ENCODE measurements around the gene MAP2K5.

MAP2K5 gene

DNA sequence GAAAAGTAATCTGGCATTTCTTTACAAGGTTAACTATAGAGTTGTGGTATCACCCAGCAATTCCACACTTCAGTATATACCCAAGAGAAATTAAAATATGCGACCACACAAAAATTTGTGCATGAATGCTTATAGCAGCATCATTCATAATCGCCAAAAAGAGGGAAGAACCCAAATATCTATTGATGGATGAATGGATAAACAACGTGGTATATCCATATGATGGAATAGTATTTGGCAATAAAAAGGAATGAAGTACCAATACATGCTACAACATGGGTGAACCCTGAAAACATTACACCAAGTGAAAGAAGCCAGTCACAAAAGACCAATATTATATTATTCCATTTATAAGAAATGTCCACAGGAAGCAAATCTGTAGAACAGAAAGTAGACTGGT, 274.2 kb downstream of the MAP2K5 start:
- TF ChIP-seq, protein P1, sequence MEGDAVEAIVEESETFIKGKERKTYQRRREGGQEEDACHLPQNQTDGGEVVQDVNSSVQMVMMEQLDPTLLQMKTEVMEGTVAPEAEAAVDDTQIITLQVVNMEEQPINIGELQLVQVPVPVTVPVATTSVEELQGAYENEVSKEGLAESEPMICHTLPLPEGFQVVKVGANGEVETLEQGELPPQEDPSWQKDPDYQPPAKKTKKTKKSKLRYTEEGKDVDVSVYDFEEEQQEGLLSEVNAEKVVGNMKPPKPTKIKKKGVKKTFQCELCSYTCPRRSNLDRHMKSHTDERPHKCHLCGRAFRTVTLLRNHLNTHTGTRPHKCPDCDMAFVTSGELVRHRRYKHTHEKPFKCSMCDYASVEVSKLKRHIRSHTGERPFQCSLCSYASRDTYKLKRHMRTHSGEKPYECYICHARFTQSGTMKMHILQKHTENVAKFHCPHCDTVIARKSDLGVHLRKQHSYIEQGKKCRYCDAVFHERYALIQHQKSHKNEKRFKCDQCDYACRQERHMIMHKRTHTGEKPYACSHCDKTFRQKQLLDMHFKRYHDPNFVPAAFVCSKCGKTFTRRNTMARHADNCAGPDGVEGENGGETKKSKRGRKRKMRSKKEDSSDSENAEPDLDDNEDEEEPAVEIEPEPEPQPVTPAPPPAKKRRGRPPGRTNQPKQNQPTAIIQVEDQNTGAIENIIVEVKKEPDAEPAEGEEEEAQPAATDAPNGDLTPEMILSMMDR (IDR thresholded peaks at IDR 0.05; ENCODE audit: insufficient read depth, missing control alignments), result no peak
- DNase-seq (ENCODE audit: insufficient read length, low spot score), result no peak

DNA sequence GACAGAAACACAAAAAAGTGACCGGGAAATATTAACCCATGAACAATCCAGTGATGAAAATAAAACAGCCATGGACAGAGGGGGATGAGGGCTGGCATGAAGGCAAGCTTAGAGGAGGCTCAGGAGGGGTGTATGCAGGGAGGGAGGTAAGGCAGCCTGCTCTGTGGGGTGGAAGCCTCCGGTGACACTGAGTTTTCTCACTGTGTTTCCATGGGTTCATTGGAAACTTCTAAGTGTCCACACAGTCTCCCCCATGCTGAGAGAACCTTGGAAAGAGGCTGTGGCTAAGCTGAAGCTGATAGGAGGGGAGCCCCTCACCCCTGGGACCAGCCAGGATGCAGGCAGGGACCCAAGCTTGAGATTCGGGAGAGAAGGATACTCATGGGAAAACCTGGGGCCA, 276.0 kb downstream of the MAP2K5 start:
- DNase-seq (ENCODE audit: insufficient read length, low spot score) (no peak), FAIRE-seq (no peak)
- TF ChIP-seq, protein P1 (IDR thresholded peaks at IDR 0.05; ENCODE audit: insufficient read depth, missing control alignments), result no peak

More for the DNA sequence above, 274.2 kb downstream of the MAP2K5 start:
- no peak for FAIRE-seq

DNA sequence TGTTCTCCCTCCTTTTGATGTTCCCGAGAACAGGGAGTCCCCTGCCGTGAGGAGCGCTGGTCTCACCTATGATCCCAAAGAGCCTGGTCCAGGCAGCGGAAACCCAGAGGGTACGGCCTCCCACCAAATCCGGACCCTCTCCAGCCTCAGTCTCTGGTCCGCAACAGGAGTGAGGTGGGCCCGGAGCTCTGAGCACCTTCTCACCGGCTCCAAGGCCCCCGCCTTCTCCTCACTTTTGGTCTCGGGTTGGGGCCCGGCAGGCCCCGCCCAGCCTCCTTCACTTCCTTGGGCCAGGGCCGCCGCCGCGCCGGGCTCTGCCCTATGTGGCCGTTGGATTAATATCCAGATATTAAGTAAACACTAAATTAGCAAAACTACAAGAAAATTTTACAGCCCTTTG, 277.1 kb downstream of the MAP2K5 start:
- TF ChIP-seq, protein P1 (IDR thresholded peaks at IDR 0.05; ENCODE audit: insufficient read depth, missing control alignments), result no peak
- DNase-seq (ENCODE audit: insufficient read length, low spot score), result no peak
- FAIRE-seq, result no peak

DNA sequence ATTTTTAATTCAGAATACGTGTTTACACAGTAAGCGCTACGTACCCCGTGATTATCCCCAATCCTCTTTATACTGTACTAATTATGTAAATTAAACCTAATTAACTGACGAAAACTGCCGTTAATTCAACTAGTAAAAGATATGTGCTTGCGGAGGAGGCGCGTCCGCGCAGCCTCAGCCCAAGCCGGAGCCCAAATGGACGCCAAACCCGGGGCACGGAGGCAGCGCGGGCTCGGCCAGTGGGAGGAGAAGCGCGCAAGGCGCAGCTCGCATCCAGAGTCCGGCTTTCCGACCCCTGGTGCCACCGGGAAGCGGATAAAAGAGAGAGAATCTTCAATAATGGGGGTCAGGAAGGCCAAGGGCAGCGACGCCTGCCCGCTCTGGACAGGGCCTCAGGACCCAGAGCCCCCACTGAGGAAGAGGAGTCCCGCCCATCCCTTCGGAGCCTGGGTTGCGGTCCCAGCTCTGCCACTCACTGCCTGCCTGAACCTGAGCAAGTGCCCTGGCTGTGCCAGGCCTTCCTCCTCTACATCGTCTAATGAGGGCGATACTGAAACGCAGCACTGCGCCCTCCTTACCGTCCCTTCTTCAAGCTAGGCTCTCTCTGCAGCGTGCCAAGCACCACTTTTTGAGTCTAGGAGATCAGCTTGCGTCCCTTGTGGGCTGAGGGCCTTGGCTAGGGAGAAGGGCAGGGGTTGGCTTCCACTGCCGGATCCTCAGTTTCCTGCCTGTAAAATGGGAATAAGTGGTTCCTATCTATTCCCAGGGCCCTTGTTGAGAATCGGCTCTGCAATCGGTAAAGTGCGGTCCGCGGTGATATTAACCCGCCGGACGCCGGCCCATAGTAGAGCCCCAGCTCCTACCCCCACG, 277.9 kb downstream of the MAP2K5 start:
- DNase-seq (ENCODE audit: insufficient read length, low spot score) (no peak), FAIRE-seq (no peak)
- TF ChIP-seq, protein P1 (IDR thresholded peaks at IDR 0.05; ENCODE audit: insufficient read depth, missing control alignments), result no peak

DNA sequence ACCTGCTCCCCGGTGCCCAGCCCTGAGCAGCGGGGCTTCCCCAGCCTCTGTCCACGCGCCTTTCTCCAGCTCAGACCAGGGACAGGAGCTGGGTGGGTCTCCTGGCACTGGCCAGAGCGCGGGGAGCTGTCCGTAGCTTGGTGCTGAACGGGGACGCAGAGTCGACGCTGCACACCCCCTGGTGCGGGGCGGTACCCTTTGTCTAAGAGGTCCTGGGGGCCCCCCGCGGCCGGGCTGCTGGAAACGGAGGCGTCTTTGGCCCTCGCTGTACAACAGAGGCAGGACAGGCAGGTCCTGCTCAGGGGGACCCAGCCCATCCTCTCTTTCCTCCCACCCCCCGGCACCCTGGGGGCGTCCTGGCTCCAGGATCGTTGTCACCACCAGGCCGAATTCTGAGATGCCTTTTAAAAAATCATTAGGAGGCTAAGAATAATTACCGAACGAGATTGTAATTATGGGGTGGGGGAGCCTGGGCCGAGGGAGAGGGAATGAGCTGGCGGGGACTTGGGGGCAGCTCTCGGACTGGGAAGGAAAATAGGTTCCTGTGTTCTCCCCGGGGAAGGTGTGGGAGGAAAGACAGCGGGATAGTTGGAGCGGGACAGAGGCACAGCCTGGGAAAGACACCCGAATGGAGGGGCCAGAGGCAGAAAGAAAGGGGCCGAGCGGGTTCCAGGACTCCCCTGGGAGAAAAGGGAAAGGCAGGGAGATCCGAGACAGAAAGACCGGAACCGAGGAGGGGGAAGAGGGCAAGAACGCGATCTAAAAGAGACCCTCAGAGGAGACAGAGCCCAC, 278.7 kb downstream of the MAP2K5 start:
- TF ChIP-seq, protein P1 (IDR thresholded peaks at IDR 0.05; ENCODE audit: insufficient read depth, missing control alignments), result no peak
- FAIRE-seq (no peak), DNase-seq (ENCODE audit: insufficient read length, low spot score) (no peak)

DNA sequence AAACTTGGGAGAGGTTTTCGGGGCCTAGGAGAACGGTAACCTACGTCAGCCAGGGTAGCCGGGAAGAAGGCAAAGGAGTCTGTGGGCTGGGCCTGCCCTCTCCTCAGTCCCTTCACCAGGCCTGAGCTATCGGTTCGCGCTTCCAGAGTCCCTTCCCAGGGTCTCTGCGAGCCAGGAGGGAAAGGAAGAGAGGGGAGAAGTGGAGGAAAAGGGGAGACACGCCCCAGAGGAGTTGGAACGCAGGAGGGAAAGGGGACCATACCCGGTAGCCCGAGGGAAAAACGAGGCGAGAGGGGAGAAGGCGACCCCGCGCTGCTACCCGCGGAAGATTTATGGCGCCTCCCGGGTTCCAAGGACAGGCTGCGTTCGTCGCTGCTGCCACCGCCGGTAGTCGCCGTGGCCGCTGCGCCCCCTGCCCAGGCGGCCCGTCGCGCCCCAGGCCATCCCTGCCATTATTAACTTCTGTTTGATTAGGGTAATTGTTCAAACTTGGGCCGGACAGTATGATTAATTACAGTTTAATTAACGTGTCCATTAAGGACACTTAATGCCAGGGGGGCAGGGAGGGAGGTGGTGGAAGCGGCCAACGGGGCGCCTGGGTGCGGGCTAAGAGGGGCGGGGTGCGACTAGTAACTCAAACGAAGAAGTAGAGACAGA, 279.4 kb downstream of the MAP2K5 start:
- TF ChIP-seq, protein P1 (IDR thresholded peaks at IDR 0.05; ENCODE audit: insufficient read depth, missing control alignments), result no peak
- DNase-seq (ENCODE audit: insufficient read length, low spot score) (no peak), FAIRE-seq (no peak)
